ENCODE results near the gene PRKCH.

GRCh38 chr14:61434311-61434710, 112.9 kb downstream of the PRKCH start:
- TF ChIP-seq ZNF70 (CRISPR knock-in tag; IDR thresholded peaks at IDR 0.05) (no peak), ZFP30 (CRISPR knock-in tag; IDR thresholded peaks at IDR 0.05) (no peak), ZNF8 (CRISPR knock-in tag; IDR thresholded peaks at IDR 0.05) (no peak), TSHZ2 (CRISPR knock-in tag; IDR thresholded peaks at IDR 0.05) (no peak), TCF4 (CRISPR knock-in tag; IDR thresholded peaks at IDR 0.05; ENCODE audit: borderline replicate concordance) (no peak), CSRNP3 (CRISPR knock-in tag; IDR thresholded peaks at IDR 0.05) (no peak)

All from SK-N-SH treated with all-trans-retinoic acid at 6 μM for 48 hours (cell line).